Stimulated activated CD4-positive, alpha-beta T cell treated with anti-CD3 and anti-CD28 coated beads, Interleukin-12 subunit alpha, Interleukin-12 subunit beta, amount 100 ng/mL, for 48 hours (primary cell): ENCODE data around the gene HEG1.

Source experiments
- DNase-seq, 3 donors: peaks; one replicate each; pipeline ENCODE4 v3.0.0-alpha.2; 2020; ENCODE audit warnings: low read depth in 2 of 3, low spot score in 1 of 3

HEG1 gene

DNA sequence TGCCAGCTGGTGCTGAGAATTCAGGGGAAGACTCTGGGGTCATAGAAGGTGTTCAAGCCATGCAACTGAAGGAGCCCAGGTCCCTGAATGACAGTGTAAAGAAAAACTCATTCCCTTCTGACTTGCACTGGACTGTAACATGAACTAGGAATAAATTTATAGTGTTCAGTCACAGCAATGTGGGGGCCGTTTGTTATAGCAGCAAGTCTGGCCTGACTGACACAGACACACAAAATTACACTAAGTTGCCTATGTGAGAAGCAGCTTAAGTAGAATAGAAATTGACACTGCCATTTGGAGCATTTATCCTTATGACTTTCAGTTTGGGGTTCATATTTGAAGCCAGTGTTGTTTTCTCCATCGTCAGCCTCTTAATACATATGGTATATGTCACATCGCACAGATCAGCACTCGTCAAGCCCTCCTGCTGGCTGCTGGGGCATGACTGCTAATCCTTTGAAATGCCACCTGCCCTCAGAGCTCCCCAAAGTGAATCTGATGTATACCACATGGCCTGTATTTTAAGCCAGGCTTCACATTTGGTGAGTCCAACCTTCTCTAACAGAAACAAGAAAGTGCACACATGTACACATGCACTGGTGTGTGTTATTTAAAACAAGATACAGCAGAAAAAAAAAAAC is 17.1 kb upstream of the HEG1 start:
- DNase-seq, result no peak

DNA sequence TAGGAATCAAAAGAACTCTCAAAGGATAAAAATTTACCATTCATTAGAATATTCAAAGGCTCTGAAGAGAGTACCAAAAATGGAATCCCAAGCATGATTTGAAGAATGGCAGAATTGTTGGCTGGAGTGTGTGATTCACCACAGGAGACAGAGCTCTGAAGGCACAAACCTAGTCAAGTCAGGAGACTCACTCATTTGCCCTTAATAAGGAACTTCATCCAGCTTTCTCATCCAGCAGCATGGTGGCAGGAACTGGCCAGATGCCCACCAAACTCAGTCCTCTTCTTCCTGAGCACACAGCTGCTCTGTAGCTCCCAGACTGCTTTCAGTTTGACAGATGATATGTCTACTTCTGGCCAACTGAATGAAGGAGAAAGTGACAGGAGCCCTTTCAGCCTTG is 16.5 kb upstream of the HEG1 start:
- DNase-seq, result no peak

DNA sequence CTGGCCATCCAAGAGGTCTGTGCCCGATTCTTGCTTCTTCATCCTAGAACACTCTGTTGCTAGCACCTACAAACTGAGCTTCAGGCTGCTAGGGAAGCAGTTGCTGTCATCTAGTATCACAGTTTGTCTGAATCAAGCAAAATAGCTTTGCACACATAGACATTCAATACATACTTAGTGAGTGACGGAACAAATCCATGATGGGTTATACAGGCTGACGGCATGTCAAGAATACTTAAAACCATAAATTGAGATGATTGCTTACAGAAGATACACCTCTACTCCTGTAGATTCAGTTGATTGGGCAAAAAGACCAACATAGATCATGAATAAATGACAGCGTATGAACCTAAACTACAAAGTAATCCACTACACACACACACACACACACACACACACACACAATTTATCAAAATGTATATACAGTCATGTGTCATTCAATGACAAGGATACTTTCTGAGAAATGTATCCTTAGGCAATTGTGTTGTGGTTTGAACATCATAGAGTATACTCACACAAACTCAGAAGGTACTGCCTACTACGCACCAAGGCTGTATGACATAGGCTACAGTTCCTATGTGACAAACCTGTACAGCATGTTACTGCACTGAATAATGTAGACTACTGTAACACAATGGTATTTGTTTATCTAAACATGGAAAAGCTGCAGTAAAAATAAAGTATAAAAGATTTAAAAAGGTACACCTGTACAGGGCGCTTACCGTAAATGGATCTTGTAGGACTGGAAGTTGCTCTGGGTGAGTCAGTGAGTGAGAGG is 14.4 kb upstream of the HEG1 start:
- DNase-seq, result no peak

DNA sequence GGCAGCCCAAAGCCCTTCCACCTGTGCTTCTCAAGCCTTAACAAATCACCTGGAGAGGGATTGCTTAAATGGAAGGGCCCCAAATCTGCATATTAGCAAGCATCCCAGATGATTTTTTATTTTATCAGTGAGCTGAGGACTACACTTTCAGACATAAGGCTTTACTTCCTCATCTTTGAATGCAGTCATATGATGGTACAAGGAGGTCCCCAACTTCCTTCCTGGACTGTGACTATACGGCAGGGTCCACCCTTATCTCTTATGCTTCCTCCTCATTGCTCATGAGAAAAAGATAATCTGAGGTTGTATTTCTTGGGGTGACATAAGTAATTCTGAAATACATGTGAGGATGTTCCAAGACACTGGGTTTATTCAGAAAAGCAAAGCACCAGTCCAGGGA is 13.7 kb upstream of the HEG1 start:
- no peak for DNase-seq

DNA sequence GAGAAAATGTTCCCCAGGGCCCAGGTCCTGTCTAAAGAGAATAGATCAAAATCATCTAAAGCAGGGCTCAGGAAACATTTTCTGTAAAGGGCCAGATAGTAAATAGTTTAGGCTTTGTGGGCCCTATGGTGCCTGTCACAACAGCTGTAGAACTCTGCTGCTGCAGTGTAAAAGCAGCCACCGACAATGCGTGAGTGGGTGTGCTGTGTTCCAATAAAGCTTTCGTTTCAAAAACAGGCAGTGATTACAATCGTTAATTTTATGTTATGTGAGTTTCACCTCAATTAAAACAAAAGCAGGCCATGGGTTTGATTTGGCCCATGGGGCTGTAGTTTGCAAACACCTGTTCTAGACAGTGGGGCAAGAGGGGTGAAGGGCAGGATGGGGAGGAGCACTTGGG is 12.5 kb upstream of the HEG1 start:
- no peak for DNase-seq

DNA sequence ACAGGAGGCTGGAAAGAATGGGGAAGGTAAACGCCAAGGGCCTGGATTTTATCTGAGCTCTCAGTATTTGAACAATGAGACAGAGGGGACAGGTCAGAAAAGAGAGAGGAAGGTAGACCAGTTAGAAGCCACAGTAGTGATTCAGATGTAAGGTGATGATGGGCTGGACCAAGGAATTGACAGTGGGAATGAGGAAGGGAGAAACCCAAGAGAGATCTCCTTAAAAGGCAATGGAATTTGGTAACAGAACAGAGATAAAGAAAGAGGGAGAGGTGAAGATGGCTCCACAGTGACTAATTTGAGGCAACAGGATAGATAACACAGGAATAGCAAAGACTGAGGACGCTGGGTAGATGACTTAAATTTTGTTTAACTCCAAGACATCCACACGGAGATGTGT is 11.4 kb upstream of the HEG1 start:
- DNase-seq, result no peak

DNA sequence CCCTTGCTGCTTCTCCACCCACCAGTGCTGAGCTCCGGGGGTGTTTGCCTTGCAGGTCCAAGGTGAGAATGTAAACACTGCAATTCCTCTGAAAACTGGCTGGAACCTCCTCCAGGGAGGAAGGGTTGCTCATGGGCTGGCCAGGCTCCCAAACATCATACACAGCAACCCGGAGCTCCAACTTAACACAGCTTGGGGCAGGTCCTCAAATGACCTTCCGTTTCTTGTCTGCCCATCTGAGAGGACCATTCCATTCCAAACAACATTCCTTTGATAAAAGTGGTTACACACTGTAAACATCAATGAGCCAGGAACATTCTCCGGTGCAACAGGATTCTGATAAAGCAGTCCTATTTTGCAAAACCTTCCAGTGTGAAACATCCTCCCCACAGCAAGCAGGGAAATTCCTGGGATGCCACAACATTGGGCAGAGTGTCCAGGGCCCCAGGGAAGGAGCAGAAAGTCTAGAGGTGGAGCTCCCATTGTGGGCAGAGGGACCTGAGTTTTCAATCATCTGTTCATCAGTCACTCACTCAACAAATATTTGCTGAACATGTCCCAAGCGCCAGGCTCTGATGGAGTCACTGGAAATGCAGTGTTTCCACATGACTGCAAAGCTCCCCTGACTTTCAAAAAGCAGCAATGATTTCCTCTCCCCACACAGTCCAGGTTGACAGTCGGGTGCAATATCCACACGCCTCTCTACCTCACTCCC is 7.3 kb upstream of the HEG1 start:
- no peak for DNase-seq

DNA sequence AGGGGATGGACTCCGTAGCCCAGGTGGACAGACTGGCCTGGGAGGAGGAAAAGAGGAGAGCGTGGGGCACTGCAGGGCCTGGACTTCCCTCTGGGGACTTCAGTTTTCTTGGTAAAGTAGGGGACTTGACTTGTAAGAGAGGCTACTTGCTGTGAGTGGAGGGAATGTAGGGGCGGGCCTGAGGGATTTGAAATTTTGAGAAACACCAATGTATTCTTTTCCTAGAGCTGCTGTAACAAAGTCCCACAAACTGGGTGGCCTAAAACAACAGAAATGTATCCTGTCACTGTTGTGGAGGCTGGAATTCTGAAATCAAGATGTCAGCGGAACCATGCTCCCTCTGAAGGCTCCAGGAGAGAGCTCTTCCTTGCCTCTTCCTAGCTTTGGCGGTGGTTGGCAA is 5.8 kb upstream of the HEG1 start:
- DNase-seq, result no peak

DNA sequence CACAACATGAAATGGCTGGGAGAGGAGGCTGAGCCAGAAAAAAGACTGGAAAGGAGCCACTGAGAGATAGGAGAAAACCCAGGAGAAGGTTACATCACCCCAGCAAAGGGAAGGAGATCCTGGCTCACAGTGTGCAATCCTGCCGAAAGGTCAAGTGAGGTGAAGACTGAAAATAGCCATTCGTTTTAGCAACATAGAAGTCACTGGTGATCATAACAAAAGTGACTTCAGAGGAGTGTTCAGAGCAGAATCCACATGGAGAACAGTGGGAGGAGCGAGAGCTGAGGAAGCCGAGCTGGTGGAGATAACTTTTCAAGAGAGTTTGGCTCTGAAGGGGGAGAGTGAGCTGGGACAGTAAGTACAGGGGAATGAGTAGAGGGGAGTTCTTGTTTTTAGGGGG is 5.4 kb upstream of the HEG1 start:
- DNase-seq, result no peak

DNA sequence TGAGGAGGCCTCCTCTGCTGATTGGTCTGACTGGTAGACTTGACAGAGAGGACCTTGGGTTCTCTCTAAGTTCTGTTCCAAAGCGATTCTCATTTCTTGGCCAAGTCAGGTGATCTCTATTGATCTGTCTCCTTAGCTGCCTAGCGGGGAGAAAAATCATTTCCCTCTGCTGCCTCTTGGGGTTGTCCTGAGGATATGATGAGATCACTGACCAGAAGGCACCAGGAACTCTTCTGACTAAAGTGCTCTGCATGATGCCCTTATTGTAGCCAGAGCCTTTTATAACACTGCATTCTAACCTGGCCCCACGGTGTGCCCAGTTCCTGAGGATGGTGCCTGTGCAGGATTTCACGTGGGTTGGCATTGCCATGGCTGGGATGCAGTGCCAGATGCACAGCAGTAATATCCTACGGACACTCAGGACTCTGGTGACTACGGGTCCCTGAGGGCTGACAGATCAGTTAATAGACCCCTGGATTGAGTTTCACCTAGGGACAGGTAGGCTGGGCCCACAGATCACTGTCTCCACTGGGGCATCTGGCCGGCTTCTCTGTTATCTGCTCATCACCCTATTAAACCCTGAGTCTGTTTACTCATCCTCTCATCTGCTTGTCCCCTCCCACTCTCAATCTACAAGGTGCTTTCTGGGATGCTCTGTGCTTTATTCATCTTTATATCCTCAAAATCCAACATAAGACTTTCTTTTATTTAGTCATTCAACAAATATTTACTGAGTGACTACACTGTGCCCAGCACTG is 3.9 kb upstream of the HEG1 start:
- no peak for DNase-seq

DNA sequence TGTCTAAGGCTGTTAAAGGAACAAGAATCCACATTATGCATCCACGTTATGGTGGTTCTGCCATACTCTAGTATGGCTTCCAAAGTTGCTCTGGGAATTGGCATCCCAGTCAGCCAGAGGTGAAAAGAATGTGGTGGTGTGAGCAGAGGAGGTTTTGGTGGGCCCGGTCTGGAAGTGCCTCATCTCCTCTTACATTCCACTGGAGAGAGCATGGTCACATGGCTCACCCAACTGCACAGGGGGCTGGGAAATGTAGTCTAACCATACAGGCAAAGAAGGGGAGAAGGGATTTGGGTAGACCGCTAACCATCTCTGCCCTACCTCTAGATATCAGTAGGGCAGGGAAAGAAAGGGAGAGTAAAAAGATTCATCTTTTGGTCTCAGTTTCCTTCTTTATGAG is 3.2 kb upstream of the HEG1 start:
- no peak for DNase-seq

DNA sequence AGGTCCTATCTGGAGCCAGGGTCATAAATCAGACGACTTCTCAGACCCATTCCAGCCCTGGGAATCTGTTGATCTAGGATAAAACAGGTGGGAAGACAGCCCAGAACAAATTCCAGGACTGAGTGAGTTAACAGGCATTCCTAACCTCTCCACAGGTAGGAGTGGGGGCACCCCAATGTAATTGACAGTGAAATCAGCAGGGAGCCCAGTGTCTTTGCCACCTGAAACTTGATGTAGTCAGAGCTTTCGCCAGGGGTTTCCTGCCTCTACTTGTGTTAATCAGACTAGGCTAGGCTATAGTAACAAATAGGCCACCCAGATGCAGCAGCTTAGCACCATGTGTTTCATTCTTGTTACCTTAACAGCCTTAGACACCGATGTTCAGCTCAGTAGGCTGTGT is 2.7 kb upstream of the HEG1 start:
- DNase-seq, result no peak

DNA sequence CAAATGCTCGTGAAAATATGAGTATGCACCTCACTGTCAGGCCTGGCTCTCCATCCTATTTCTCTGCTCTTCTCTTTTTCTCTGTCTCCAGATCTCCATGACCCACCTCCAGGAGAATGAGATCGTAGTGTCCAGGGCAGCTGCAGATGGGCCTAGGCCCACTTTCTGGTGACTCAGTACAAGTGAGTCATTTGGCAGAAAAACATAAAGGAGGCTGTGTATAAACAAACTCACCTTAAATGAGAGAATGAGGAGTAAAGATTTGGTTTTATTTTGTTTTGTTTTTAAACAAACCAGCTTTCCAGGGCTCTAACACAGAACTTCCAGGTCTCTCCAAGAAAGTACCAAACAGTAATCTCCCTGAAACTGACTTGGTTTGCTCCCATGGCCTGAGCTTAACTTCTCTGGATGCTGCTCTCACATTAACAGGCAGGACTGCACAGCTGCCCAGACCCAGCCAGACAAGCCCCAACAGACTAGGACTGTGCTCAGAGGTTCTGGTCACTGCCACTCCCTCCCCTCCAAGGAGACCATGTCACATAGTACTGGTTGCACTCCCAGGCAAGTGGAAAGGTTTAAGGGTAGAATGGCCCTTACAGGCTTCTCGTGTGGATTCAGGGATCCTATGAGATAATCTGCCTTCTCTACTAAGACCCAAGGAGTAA is 1.5 kb upstream of the HEG1 start:
- no peak for DNase-seq

DNA sequence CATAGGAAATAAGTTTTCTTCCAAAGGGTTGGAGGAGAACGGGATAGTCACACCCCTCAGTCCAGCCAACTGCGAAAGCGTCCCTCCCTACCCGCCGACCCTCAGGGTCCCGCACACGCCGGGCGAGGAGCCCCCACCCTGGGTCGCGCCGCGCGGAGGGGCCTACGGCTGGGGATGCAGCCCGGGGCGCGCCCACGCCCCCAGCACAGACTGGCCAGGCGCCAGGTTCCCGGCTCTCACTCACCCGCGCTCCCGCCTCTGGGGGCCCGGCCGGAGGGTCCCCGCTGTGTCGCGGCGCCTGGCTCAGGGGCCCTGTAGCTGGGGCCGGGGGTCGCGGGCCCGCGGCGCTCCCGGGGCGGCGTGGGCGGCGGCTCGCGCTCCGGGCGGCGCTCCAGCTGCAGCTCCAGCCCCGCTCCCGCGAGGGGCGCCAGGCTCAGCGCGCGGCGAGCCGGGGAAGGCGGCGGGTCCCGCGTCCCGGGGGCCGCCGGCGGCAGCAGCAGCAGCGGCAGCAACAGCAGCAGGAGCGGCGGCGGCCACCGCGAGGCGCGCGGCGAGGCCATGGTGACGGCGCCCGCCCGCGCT is 375 bp downstream of the HEG1 start:
- DNase-seq, result no peak

DNA sequence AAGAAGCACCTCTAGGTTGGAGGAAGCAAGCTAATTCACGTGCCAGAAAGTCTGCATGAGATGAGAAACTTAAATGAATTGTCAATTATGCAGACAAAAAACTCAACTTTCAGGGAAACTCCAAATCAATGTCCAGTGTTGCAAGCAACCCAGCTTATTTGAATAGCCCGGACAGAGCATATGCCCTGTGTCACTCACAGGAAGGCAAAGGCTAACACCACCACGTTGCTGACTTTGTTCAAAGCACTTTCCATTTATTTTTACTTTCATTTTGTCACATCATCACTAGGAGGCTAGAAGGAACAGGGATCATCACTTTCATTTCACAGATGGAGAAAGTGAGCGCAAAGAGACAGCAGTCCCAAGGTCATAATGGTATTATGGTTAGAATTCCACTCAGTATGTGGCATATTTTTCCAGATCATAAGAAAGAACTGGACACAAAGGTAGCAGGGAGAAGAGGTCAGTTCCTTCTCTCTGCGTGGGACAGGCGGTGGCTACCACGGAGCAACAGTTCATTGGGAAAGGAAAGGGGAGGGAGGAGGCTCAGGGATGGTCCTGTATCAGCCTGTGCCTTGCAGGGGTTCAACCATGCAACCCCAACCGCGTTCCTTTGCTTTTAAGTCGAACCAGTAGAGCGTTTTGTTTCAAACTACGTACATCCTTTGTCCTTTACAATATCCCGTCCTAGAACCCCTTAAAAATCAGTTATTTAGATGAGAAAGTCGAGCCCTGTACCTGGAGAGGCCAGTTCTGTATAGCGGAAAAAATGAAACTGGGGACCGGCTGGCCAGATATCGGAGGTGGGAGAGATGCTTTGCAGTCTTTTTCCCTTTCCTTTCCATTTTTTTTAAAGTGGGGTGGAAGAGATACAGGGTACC is 1.1 kb downstream of the HEG1 start:
- no peak for DNase-seq

DNA sequence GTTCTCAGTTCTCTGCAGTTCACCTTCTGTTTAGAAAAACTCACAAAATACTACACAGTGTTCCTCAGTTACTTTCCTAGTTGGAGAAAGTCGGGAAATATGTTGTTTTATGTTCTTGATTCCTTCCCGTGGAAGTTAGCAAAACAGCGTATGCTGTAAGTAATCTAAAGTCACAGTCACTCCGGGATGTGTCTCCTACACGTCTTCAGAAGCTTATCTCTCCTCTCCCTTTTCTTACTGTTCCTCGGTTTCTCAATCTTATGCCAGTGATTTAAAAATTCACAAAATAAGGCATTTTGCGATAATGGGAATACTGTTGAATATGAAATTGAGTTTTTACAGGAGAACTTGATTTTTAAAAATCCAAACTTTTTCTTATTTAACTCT is 1.7 kb downstream of the HEG1 start:
- DNase-seq, result no peak

DNA sequence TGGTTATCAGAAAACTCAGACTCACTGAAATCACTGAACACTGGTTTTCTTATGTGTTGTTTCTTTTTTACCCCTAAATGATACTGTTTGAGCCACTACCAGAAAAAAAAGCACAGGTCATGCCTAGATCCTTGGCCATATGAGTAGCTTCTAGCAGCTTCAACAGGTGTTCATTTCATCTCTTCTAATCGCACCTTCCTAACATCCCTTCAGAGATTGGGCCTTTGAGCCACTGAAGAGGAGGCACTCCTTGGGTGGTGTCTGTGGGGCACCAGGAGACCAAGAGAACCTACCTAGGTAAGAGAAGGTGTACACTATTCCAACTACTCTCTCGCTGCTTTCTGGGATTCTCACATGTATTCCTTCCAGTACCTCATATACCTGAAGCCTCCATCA is 2.5 kb downstream of the HEG1 start:
- DNase-seq, result no peak

DNA sequence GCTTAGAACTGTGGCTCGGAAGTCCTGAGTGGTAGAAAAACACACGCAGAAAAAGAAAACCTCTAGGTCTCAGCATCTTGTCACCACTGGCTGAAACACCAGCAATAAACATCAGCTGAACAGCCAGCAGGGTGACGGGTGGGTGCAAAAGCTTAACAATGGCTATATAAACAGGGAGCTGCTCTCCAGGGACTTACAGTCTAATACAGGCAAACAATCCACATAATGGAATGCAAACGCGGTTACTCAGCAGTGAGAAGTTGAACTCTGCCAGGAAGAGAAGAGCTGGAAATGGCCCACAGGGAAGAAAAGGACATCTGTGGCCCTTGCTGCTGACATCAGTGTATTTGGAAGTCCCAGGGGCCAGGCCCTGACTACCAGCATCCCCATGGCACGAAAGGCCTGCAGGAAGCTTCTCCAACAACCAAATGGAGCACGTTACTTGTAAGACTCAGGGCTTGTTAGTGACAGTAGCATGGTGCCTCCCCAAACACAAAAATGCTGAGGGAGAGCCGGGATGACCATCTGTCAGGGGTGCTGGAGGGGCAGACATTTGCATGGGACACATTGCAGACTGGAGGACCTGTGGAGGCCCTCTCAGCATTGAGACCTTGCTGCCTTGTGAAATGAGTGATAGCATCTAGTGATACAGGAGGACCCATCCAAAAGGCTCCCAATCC is 3.0 kb downstream of the HEG1 start:
- no peak for DNase-seq
